HG03175 (cell line): ENCODE measurements around the gene PPCDC.
"Not testable (repeated sequence)": the region's sequence is repeated elsewhere in the genome, so short reads cannot be mapped to it uniquely, and the experiment has no call there.

Experiments used
- ATAC-seq: cut with Tn5 transposase; IDR thresholded peaks from one replicate; pipeline ENCODE4 v1.9.1; 2021; ENCODE audit warnings: mild to moderate bottlenecking, moderate library complexity; ENCODE audit not compliant: unreplicated experiment

Gene PPCDC

DNA sequence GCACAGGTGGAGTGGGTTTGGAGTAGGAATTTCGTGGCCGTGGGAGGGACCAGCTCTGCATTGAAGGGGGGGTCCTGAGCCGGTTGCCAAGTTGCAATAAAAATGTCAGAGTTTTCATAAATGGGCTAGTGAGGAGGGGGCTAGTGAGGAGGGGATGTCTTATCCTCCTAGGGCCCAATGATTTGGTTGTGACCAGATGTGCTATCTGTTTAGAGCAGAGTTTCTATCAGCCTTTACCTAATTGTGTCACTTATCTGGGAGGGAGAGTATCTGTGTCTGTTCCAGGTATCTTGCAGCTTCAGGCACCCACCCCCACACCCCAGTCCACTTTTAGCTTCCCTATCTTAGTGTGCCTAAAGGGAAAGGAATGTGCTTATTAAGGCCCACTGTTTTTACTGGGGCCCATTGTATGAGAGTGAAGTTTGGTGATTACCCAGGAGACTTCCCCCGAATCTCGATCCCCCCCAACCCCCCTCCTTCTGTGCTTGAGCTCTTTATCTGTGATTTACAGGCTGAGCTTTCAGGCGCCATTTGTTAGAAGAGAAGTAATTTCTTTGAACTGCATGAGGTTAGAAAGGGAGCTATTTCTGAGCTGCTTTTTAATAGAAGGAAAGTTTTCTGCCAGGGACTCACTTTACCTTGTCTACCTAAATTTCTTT is 42.6 kb downstream of the PPCDC start:
- ATAC-seq: no peak

DNA sequence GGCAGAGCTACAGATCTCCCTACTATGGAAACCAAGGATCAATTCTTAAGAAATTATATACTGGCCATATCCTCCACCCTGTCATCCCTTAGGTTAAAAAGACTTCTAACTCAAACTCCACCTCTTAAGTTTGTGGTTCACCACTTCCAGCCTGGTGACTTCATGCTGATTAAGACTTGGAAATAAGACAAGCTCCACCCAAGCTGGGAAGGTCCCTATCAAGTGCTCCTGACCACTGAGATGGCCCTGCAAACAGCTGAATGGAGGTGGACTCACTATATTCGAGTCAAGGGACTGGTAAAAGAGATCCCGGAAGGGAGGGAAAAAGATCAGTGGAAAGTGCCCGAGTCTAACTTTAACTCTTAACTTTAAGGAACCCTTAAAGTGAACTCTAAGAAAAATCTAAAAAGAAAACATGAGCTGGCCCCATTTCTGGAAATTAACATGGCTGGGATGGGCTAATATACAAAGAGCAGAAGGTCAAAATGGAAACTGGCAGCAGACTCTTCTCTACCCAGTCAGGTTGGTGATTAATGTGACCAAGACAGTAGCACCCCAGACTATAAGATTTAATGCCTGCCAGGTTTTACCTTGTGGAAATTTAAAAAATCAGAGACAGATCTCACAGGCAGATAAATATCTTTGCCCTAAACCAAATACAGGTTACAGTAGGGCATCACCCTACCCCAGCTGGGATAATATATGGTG is 43.9 kb downstream of the PPCDC start:
- no peak for ATAC-seq

DNA sequence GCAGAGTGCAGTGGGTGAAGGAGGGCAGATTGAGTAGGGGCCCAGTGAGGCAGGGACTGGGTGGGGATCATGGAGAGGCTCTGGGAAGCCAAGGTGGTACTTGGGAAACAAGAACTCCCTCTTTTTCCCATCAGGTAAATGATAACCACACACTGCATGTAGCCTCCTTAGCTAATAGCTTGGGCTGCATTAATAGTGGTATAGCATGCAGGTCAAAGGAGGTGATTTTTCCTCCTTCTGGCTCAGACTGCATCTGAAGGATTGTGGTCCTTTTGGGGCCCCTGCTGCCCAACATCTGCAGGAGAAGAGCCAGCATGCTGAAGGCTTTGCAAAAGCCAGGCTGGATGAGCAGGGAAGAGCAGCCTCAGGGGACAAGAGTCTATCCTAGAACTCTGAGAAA is 45.4 kb downstream of the PPCDC start:
- no peak for ATAC-seq

- ATAC-seq: peak; percentile 75
These were observed 46.0 kb downstream of the PPCDC start for GRCh38 chr15:75069301-75069925.

GRCh38 chr15:75070674-75071073 is 47.3 kb downstream of the PPCDC start:
- ATAC-seq: no peak

GRCh38 chr15:75073197-75073596 is 49.8 kb downstream of the PPCDC start:
- no peak for ATAC-seq

DNA sequence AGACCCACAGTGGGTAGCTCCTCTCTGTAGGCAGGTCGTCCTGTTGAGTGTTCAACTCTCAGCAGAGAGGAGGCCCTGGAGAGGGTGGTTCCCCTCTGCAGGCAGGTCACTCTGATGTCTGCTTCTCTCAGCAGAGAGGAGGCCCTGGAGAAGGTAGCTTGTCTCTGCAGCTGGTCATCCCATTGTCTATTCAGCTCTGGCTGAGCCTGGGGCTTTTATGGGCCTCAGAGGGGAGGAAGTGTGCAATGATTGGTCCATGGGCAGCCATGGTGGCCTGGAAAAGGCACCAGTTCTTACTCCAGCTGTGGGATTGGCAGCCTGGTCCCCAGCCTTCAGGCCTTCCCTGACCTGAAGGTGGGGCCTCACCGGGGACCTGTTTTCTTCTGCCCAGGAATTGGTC is 52.9 kb downstream of the PPCDC start:
- no peak for ATAC-seq

- not testable (repeated sequence) for ATAC-seq
These were observed 54.2 kb downstream of the PPCDC start for GRCh38 chr15:75077551-75077961.

GRCh38 chr15:75081150-75081549 is 57.8 kb downstream of the PPCDC start:
- ATAC-seq: no peak

DNA sequence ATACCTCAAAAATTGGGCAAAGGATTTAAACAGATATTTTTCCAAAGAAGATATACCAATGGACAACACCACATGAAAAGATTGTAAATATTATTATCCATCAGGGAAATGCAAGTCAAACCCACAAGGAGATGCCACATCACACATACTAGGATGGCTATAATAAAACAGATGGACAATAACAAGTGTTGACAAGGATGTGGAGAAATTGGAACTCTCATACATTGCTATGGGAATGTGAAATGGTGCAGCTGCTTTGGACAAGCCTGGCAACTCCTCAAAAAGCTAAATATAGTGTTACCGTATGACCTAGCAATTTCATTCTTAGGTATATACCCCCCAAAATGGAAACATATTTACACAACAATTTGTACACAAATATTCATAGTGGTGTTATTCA is 59.3 kb downstream of the PPCDC start:
- no peak for ATAC-seq

DNA sequence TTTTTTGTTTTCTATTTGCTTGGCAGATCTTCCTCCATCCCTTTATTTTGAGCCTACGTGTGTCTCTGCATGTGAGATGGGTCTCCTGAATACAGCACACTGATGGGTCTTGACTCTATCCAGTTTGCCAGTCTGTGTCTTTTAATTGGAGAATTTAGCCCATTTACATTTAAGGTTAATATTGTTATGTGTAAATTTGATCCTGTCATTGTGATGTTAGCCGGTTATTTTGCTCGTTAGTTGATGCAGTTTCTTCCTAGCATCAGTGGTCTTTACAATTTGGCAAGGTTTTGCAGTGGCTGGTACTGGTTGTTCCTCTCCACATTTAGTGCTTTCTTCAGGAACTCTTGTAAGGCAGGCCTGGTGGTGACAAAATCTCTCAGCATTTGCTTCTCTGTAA is 62.3 kb downstream of the PPCDC start:
- not testable (repeated sequence) for ATAC-seq

DNA sequence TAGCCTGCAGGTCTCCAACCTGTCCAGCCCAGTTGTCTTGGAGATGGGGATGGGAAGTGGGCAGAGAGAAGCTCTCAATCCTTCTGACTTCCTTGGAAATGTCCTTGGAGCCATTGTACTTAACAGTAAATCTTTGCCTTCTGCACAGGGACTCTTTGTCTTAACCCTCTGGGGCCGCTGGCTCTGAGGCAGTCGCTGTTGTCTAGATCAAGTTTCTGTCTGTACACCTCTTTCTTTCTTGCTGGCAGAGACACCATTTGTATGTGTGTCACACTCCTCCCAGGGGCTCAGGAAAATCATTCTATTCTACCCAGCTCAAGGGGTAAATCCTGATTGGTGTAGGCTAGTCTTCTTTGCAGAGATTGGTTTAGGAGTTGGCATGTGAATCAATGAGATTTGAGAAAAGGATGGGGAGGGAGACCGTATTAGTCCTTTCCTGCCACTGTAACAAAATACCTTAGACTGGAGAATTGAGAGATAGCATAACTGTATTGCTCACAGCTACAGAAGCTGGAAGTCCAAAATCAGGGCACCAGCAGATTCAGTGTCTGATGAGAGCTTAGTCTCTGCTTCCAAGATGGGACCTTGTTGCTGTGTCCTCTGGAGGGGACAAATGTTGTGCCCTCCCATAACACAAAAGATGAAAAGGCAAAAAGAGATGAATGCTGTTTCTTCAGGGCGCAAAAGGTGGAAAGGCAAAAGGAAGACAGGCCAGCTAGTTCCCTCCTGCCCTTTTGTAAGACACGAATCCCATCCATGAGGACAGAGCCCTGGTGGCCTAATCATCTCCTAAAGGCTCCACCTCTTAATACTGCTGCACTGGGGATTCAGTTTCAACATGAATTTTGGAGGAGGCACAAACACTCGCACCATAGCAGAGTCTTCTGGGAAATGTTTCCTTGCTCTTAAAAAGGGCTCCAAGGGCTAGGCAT is 66.3 kb downstream of the PPCDC start:
- no peak for ATAC-seq

- ATAC-seq: no peak
These were observed 67.0 kb downstream of the PPCDC start for GRCh38 chr15:75090388-75090734.

DNA sequence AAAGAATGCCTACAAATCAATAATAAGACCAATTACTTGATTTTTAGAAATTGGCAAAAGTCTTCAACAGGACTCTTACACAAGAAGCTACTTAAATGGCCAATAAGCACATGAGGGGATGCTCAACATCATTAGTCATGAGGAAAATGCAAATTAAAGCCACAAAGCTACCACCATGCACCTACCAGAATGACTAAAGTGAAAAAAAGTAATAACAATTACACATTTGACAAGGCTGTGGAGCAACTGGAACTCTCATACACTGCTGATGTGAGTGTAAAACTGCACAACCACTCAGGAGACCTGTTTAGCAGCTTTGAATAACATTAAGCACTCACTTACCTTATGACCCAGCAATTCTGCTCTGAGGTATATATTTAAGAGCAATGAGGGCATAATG is 68.4 kb downstream of the PPCDC start:
- ATAC-seq: no peak

GRCh38 chr15:75094961-75095478 is 71.6 kb downstream of the PPCDC start:
- not testable (repeated sequence) for ATAC-seq

- ATAC-seq: no peak
These were observed 72.2 kb downstream of the PPCDC start for GRCh38 chr15:75095594-75095993.

DNA sequence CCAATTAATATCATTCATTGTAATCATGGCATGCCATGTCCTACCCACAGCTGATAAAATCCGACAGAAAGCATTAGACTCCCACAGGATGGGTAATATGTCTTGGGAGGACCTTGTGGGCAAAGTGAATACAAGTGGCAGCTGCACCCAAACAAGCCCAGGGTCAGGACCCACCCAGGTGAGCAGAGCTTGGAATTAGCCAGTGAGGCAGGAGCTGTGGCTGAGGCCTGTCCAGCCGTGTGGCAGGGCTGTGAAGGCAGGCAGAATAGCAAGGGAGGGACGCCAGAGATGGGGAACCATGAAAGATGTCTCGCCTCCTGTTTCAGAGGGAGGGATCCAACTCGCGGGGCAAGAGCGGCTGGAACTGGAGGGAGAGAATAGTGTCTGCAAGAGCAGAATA is 74.5 kb downstream of the PPCDC start:
- no peak for ATAC-seq

- ATAC-seq: no peak
These were observed 75.0 kb downstream of the PPCDC start for GRCh38 chr15:75098404-75098803.
